Caco-2 (cell line): ENCODE data around the gene FABP3. TPM values are rescaled to one million over a fixed set of nuclear protein-coding genes. Genes with fewer than 3 reads are reported as not detected.

Experiments used
- BruUV-seq: library from RNA; stranded (reverse); fragments of 400-500 nt; replicated peaks from 2 replicates; lab custom pipeline; 2021; lab: Mats Ljungman, UMichigan
- CTCF ChIA-PET: fragments of 300-600 bp; sonication (Branson Sonifier 250); formaldehyde crosslinking; loops from one replicate; lab custom pipeline; 2022; ENCODE audit warnings: antibody characterized with exemption; lab: Charles Lee
- POLR2A ChIA-PET: fragments of 300-600 bp; sonication (Branson Sonifier 250); formaldehyde crosslinking; loops from one replicate; lab custom pipeline; 2022; ENCODE audit warnings: antibody characterized with exemption; lab: Charles Lee
- DNase-seq, 2 experiments: peaks; one replicate each; pipeline versions ENCODE4 v3.0.0 to v3.0.0-alpha.2; 2020 to 2022
- H3K27me3 ChIP-seq: replicated peaks from 2 replicates; pipeline ENCODE4 v1.6.0; 2011; ENCODE audit warnings: low read length; ENCODE audit not compliant: control insufficient read depth, insufficient read depth
- H3K36me3 ChIP-seq: 2 replicates; pipeline ENCODE4 v1.5.1; 2011; ENCODE audit warnings: low read length; ENCODE audit not compliant: control insufficient read depth, insufficient read depth
- H3K4me1 ChIP-seq: fragments of 250-450 bp; sonication (Bioruptor Pico); 2 replicates; pipeline ENCODE4 v1.5.1; 2020; ENCODE audit warnings: mild to moderate bottlenecking
- H3K4me3 ChIP-seq: 2 replicates; pipeline ENCODE4 v1.5.1; 2011; ENCODE audit warnings: low read depth, mild to moderate bottlenecking, control low read depth, low read length
- H3K9me3 ChIP-seq: fragments of 250-450 bp; sonication (Bioruptor Pico); 2 replicates; pipeline ENCODE4 v1.5.1; 2020; ENCODE audit warnings: mild to moderate bottlenecking, moderate library complexity
- H3K27ac Mint-ChIP-seq: one replicate; pipeline ENCODE4 v1.8.0; 2022; ENCODE audit warnings: mixed read lengths; ENCODE audit not compliant: unreplicated experiment
- H3K27me3 Mint-ChIP-seq: one replicate; pipeline ENCODE4 v1.8.0; 2022; ENCODE audit warnings: mixed read lengths; ENCODE audit not compliant: insufficient read depth, unreplicated experiment
- H3K36me3 Mint-ChIP-seq: one replicate; pipeline ENCODE4 v1.8.0; 2022; ENCODE audit warnings: mild to moderate bottlenecking, mixed read lengths; ENCODE audit not compliant: insufficient read depth, unreplicated experiment
- H3K4me1 Mint-ChIP-seq: one replicate; pipeline ENCODE4 v1.8.0; 2022; ENCODE audit warnings: low read depth, mixed read lengths; ENCODE audit not compliant: unreplicated experiment
- H3K4me3 Mint-ChIP-seq: one replicate; pipeline ENCODE4 v1.8.0; 2022; ENCODE audit warnings: mild to moderate bottlenecking, moderate library complexity, mixed read lengths; ENCODE audit not compliant: unreplicated experiment
- H3K9me3 Mint-ChIP-seq: one replicate; pipeline ENCODE4 v1.8.0; 2022; ENCODE audit warnings: mixed read lengths; ENCODE audit not compliant: unreplicated experiment
- CTCF ChIP-seq, 2 experiments: fragments of 200-600 bp in 1 of 2; IDR thresholded peaks; 1 replicate in 1 of 2; 2 replicates in 1 of 2; pipeline versions ENCODE4 v1.5.1 to v1.8.0; 2011 to 2022; ENCODE audit warnings: antibody characterized with exemption in 1 of 2, control low read depth in 1 of 2, inconsistent platforms in 1 of 2, low read depth in 1 of 2, low read length in 1 of 2, mild to moderate bottlenecking in 1 of 2, moderate library complexity in 1 of 2; ENCODE audit not compliant: insufficient read depth in 1 of 2, severe bottlenecking in 1 of 2, unreplicated experiment in 1 of 2
- intact Hi-C: fragments of 100-400 bp; cut with micrococcal nuclease; formaldehyde crosslinking; loops from one replicate; pipeline ENCODE4 v1.10.0; 2022; ENCODE audit not compliant: unreplicated experiment
- total RNA-seq: library from RNA; stranded (reverse); gene quantifications from 2 replicates; pipeline ENCODE4 v1.2.3, GENCODE V29; 2022

FABP3 gene
- total RNA-seq, 1 experiment from 2014 or later: 12.1 TPM

GRCh38 chr1:31420716-31421115 is 47.8 kb upstream of the FABP3 start:
- no peak for TF ChIP-seq CTCF (IDR thresholded peaks at IDR 0.05; ENCODE audit: insufficient read depth in 1 of 2, low read depth in 1 of 2, low read length in 1 of 2, severe bottlenecking in 1 of 2, unreplicated experiment in 1 of 2)
- ChIA-PET POLR2A (no interaction called here), CTCF (interaction anchor here (1.1 to 2.7 kb wide), 3 partner anchors 26 to 129 kb away, joined by 4 to 19 read pairs (median 14); no protein-coding TSS in a partner anchor)
- no peaks in the 10 kb centered on the region for H3K27me3 ChIP-seq
- Mint-ChIP-seq H3K36me3 (no peaks in the 10 kb centered on the region), H3K27me3 (no peaks in the 10 kb centered on the region), H3K27ac (no peak overlapping the region), H3K4me3 (no peak overlapping the region), H3K4me1 (no peaks in the 10 kb centered on the region), H3K9me3 (no peaks in the 10 kb centered on the region)
- H3K4me3 ChIP-seq: no peak overlapping the region
- no TSS peak for BruUV-seq
- no peaks in the 10 kb centered on the region for H3K9me3 ChIP-seq
- H3K4me1 ChIP-seq: peaks cover 3% of the 10 kb centered on the region; the same call in 1 of the 2 replicates
- intact Hi-C loops: loop anchor here (10.0 kb wide), 1 partner anchor 126 kb away; the partner anchor contains the start of genes SNRNP40 and ZCCHC17
- H3K36me3 ChIP-seq: no peaks in the 10 kb centered on the region
- no peak for DNase-seq

GRCh38 chr1:31418626-31419323 is 45.9 kb upstream of the FABP3 start:
- H3K36me3 ChIP-seq: no peaks in the 10 kb centered on the region
- H3K9me3 ChIP-seq: no peaks in the 10 kb centered on the region
- H3K4me1 Mint-ChIP-seq: no peaks in the 10 kb centered on the region
- no peak for TF ChIP-seq CTCF (IDR thresholded peaks at IDR 0.05; ENCODE audit: insufficient read depth in 1 of 2, low read depth in 1 of 2, low read length in 1 of 2, severe bottlenecking in 1 of 2, unreplicated experiment in 1 of 2)
- no peaks in the 10 kb centered on the region for H3K9me3 Mint-ChIP-seq
- POLR2A ChIA-PET: no interaction called here
- intact Hi-C loops: no loop called here
- H3K36me3 Mint-ChIP-seq: no peaks in the 10 kb centered on the region
- H3K27me3 Mint-ChIP-seq: no peaks in the 10 kb centered on the region
- H3K4me3 Mint-ChIP-seq: no peak overlapping the region
- H3K4me3 ChIP-seq: no peak overlapping the region
- H3K27me3 ChIP-seq: no peaks in the 10 kb centered on the region
- no peak overlapping the region for H3K27ac Mint-ChIP-seq
- BruUV-seq: no TSS peak
- peaks cover 3% of the 10 kb centered on the region; the same call in 1 of the 2 replicates for H3K4me1 ChIP-seq
- DNase-seq: no peak
- CTCF ChIA-PET: no interaction called here

- Histone ChIP-seq H3K27me3 (no peaks in the 10 kb centered on the region), H3K4me1 (peaks cover 6% of the 10 kb centered on the region; the same call in 1 of the 2 replicates), H3K4me3 (no peak overlapping the region), H3K9me3 (no peaks in the 10 kb centered on the region), H3K36me3 (no peaks in the 10 kb centered on the region)
- peaks cover 4% of the 10 kb centered on the region for H3K4me1 Mint-ChIP-seq
- H3K4me3 Mint-ChIP-seq: no peak overlapping the region
- no peaks in the 10 kb centered on the region for H3K36me3 Mint-ChIP-seq
- BruUV-seq: no TSS peak
- intact Hi-C loops: no loop called here
- TF ChIP-seq CTCF (IDR thresholded peaks at IDR 0.05; ENCODE audit: insufficient read depth in 1 of 2, low read depth in 1 of 2, low read length in 1 of 2, severe bottlenecking in 1 of 2, unreplicated experiment in 1 of 2): no peak
- DNase-seq: no peak
- H3K9me3 Mint-ChIP-seq: no peaks in the 10 kb centered on the region
- POLR2A ChIA-PET: no interaction called here
- H3K27me3 Mint-ChIP-seq: no peaks in the 10 kb centered on the region
- CTCF ChIA-PET: no interaction called here
- no peak overlapping the region for H3K27ac Mint-ChIP-seq
These were observed 44.3 kb upstream of the FABP3 start for GRCh38 chr1:31417148-31417547.
